Bronchial epithelial cell (primary cell): ENCODE results near the gene CHCHD1. TPM values are rescaled to one million over a fixed set of nuclear protein-coding genes. Genes with fewer than 3 reads are reported as not detected.
"Not testable (repeated sequence)": the region's sequence is repeated elsewhere in the genome, so short reads cannot be mapped to it uniquely, and the experiment has no call there.

ENCODE experiments used
- DNase-seq: peaks from one replicate; pipeline ENCODE4 v3.0.0-alpha.2; 2010; ENCODE audit warnings: low read depth
- FAIRE-seq: peaks from 2 replicates; lab custom pipeline; 2011; peaks lifted over from hg19 to GRCh38; lab: Jason Lieb, UNC
- H3K27me3 ChIP-seq: 2 replicates; pipeline ENCODE4 v1.5.1; 2011; ENCODE audit warnings: low read length; ENCODE audit not compliant: control insufficient read depth, insufficient read depth
- H3K36me3 ChIP-seq: 2 replicates; pipeline ENCODE4 v1.5.1; 2011; ENCODE audit warnings: low read length; ENCODE audit not compliant: control insufficient read depth, insufficient read depth
- H3K4me3 ChIP-seq: 2 replicates; pipeline ENCODE4 v1.5.1; 2011; ENCODE audit warnings: mild to moderate bottlenecking, low read depth, low read length, control low read depth
- CTCF ChIP-seq: IDR thresholded peaks from 2 replicates; pipeline ENCODE4 v1.5.1; 2011; ENCODE audit warnings: mild to moderate bottlenecking, moderate library complexity, low read length, control low read depth, inconsistent platforms; ENCODE audit not compliant: insufficient read depth, severe bottlenecking
- total RNA-seq: library from RNA; depleted of rRNA; stranded (reverse); fragments of >200 nt; gene quantifications from 2 replicates; pipeline ENCODE4 v1.2.1, GENCODE V29; 2014

CHCHD1 gene
- total RNA-seq, 1 donor from 2014 or later = 13.2 TPM

DNA sequence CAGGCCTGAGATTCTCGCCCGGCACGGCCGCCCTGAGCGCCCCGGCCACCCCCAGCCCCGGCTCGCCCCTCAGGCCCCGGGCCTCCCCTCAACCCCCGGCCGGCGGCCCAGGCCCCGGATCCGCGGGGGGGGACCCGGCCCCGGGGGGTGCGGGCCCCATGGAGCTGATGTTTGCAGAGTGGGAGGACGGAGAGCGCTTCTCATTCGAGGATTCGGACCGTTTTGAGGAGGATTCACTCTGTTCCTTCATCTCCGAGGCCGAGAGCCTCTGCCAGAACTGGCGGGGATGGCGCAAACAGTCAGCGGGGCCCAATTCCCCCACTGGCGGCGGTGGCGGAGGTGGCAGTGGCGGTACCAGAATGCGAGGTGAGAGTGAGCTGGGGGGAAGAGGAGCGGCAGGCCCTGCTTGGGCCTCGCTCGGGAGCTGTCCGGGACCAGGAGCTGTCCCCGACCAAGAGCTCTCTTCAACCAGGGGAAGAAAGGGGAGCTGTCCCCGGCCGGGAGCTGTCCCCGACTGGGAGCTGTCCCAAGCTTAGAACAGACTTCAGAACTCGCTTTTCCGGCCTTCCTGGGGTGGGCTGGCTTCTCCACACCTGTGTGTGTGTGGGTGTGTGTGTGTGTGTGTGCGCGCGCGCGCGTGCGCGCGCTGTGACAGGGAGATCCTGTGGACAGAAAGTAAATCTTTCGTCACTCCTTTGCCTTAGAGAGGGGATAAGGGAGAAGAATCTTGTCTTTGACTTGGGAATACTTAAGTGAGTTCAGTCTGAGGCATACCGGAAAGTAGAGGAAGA, 4.1 kb downstream of the CHCHD1 start:
- Histone ChIP-seq H3K36me3 (peaks cover 15% of the 10 kb centered on the region), H3K4me3 (peak overlapping the region; percentile 91), H3K27me3 (no peaks in the 10 kb centered on the region)
- DNase-seq = peak; percentile 50
- no peak for TF ChIP-seq CTCF
- FAIRE-seq = no peak

DNA sequence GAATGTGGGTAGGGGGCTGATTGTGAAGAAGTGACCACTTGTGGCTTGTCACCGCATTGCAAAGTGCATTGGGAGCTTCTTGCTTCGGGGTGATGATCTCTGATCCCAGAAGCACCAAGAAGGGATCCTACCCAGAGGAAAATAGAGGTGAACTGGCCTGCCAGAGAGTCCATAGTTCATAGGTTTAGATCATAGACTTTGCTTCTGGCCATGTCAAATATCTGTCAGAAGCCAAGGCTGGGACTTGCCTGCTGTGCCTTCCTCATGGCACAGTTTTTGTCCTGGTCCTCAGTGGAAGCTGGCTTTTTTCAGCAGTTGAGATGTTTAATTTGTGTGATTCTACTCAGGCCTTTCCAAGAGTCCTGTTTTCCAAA, 4.7 kb downstream of the CHCHD1 start:
- TF ChIP-seq CTCF = no peak
- Histone ChIP-seq H3K27me3 (no peaks in the 10 kb centered on the region), H3K4me3 (peak overlapping the region; percentile 91), H3K36me3 (peaks cover 20% of the 10 kb centered on the region)
- DNase-seq (no peak), FAIRE-seq (no peak)

DNA sequence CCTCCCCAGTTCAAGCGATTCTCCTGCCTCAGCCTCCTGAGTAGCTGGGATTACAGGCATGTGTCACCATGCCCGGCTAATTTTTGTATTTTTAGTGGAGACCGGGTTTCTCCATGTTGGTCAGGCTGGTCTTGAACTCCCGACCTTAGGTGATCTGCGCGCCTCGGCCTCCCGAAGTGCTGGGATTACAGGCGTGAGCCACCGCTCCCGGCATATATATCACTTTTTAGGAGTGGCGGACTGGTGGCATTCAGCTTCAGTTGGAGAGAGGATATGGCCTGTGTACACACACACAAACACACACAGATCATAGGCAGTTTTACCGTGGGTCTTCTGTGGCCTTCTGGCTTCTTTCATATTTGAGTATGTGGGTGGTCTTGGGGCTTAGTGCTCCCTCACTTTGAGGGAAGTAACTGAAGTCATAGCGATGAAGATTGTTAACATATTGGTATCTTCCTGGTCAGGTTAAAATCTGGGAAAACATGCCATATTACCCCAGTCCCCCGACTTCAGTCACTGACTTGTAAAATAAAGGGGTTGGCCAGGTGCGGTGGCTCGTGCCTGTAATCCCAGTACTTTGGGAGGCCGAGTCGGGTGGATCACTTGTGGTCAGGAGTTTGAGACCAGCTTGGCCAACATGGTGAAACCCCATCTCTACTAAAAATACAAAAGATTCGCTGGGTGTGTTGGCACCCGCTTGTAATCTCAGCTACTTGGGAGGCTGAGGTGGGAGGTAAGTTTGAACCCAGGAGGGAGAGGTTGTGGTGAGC, 5.4 kb downstream of the CHCHD1 start:
- H3K27me3 ChIP-seq, H3K4me3 ChIP-seq, DNase-seq, FAIRE-seq: not testable (repeated sequence)
- peaks cover 24% of the 10 kb centered on the region for H3K36me3 ChIP-seq

DNA sequence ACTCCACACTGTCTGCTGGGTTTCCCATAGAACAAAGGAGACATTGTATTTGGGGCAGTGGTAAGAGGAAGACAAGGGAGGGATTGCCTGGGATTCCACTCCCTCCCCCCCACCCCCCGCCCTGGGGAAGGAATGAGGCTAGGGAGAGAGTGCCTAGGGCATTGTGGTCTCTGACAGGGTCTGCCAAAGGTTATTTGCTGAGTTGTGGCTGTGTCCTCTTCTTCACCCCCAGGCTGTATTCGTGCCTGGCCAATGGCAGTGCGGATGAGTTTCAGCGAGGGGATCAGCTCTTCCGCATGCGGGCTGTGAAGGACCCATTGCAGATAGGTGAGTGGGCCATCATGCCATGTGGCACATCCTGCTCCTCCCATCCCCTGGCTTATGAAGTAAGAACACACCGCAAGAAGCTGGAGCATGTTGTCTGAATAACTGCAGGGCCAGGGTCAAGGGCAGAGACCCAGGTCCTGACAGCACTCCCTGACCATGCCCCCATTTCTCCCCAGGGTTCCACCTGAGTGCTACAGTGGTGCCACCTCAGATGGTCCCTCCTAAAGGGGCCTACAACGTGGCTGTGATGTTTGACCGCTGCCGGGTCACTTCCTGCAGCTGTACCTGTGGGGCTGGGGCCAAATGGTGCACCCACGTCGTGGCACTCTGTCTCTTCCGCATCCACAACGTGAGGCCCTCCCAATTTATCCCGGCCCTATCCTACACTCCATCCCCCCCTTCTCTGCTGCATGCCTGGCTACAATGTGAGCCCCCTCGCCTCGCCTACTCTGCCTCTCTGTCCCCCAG, 7.2 kb downstream of the CHCHD1 start:
- Histone ChIP-seq H3K4me3 (no peak overlapping the region), H3K36me3 (peaks cover 36% of the 10 kb centered on the region), H3K27me3 (no peaks in the 10 kb centered on the region)
- DNase-seq = no peak
- no peak for FAIRE-seq
- TF ChIP-seq CTCF = no peak

- no peak for TF ChIP-seq CTCF
- no peak for DNase-seq
- FAIRE-seq = no peak
- Histone ChIP-seq H3K27me3 (no peaks in the 10 kb centered on the region), H3K4me3 (no peak overlapping the region), H3K36me3 (peaks cover 41% of the 10 kb centered on the region)
These were observed 7.8 kb downstream of the CHCHD1 start for GRCh38 chr10:73789659-73790055.
